Measurements from ENCODE around the gene FAIM.

Gene FAIM

DNA sequence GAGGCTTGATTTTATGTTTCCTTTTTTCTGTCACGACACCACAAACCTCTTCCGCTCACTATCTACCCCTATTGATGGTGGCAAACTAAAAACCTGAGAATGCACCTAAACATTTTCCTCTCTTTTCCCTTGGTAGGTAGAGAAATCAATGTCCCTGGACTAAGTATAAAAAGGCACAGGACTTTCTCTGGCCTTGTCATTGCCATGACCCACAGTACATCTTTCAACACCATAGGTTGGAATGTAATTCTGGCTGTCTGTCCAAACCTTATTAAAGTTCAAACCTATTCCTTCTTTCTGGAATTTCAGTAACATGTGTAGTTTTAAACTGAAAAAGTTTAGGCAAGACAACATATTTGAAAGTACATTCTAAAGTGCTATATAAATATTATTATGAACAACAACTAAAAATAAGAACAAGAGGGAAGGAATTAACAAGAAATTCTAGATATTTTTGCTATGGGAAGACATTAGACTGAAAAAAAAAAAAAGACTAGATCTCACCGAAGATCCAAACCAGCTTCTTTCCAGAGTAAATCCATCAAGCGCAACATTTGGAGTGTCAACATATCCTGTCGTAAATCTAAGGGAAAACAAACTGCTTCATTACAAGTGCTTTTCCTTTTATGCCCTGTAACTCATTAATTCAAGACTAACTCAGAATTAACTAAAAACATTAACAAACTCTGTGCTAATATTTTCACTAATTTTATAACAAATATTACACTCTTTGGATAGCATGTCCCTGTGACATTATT lies 73.1 kb downstream of the FAIM start:
- DNase-seq, result no peak

DNA sequence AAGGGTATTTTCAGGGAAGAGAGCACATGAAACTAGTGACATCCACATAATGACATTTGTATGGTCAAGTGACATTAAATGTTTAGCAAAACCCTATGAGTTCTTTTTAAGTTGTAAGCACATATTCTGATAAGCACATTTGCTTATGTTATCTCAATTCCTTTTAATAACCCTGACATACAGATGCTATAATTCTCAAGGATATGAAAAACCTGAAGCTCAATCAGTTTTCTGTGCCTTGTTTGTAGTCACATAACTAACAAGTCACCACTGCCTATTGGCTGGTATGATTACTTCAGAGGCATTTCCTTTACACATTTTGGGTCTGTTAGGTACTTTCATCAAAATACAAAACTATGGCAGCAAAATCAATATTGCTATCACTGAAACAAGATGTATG lies 74.1 kb downstream of the FAIM start:
- no peak for DNase-seq
